ENCODE measurements around the gene DNTTIP2. TPM values are rescaled to one million over a fixed set of nuclear protein-coding genes. Genes with fewer than 3 reads are reported as not detected.

DNTTIP2 gene
- total and polyA plus RNA-seq, 2 experiments from 2014 or later: 34.4 to 43.6 TPM

- Histone ChIP-seq H4K20me1 (ENCODE audit: insufficient read depth, poor library complexity, severe bottlenecking) (peaks cover 2% of the 10 kb centered on the region), H3K4me3 (no peak overlapping the region), H3K9me2 (replicated peaks; ENCODE audit: insufficient read depth) (no peaks in the 10 kb centered on the region), H3K4me2 (no peak overlapping the region), H3K79me2 (peaks cover 30% of the 10 kb centered on the region), H2AFZ (no peak overlapping the region), H3K4me1 (ENCODE audit: insufficient read depth) (peaks cover 4% of the 10 kb centered on the region), H3K9me3 (ENCODE audit: low read depth) (no peaks in the 10 kb centered on the region), H3K36me3 (replicated peaks; ENCODE audit: insufficient read depth, low read depth) (no peaks in the 10 kb centered on the region), H3K27ac (no peak overlapping the region), H3K27me3 (no peaks in the 10 kb centered on the region)
- no peak for DNase-seq (ENCODE audit: low spot score)
- 91% methylated on average over 2 of the region's 2 CpGs for WGBS (ENCODE audit: low lambda C conversion rate, missing lambda C conversion rate)
- TF ChIP-seq EZH2phosphoT487 (IDR thresholded peaks at IDR 0.05; ENCODE audit: low read depth, severe bottlenecking, unreplicated experiment) (no peak), EZH2 (IDR thresholded peaks at IDR 0.05; ENCODE audit: borderline replicate concordance) (no peak)
- TF ChIP-seq, protein P1, sequence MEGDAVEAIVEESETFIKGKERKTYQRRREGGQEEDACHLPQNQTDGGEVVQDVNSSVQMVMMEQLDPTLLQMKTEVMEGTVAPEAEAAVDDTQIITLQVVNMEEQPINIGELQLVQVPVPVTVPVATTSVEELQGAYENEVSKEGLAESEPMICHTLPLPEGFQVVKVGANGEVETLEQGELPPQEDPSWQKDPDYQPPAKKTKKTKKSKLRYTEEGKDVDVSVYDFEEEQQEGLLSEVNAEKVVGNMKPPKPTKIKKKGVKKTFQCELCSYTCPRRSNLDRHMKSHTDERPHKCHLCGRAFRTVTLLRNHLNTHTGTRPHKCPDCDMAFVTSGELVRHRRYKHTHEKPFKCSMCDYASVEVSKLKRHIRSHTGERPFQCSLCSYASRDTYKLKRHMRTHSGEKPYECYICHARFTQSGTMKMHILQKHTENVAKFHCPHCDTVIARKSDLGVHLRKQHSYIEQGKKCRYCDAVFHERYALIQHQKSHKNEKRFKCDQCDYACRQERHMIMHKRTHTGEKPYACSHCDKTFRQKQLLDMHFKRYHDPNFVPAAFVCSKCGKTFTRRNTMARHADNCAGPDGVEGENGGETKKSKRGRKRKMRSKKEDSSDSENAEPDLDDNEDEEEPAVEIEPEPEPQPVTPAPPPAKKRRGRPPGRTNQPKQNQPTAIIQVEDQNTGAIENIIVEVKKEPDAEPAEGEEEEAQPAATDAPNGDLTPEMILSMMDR (IDR thresholded peaks at IDR 0.05; ENCODE audit: poor library complexity): no peak
These were observed 1.7 kb upstream of the DNTTIP2 start for GRCh38 chr1:93880731-93881130.

GRCh38 chr1:93878501-93878888 is 511 bp downstream of the DNTTIP2 start:
- TF ChIP-seq EZH2phosphoT487 (IDR thresholded peaks at IDR 0.05; ENCODE audit: low read depth, severe bottlenecking, unreplicated experiment) (no peak), EZH2 (IDR thresholded peaks at IDR 0.05; ENCODE audit: borderline replicate concordance) (no peak)
- TF ChIP-seq, protein P1 (IDR thresholded peaks at IDR 0.05; ENCODE audit: poor library complexity): no peak
- peak; percentile 73 for DNase-seq (ENCODE audit: low spot score)
- Histone ChIP-seq H3K4me2 (peak overlapping the region; percentile 74), H3K4me3 (peak overlapping the region; percentile 78), H3K27ac (peak overlapping the region; percentile 89), H2AFZ (peak overlapping the region; percentile 47), H4K20me1 (ENCODE audit: insufficient read depth, poor library complexity, severe bottlenecking) (peaks cover 5% of the 10 kb centered on the region), H3K79me2 (peaks cover 30% of the 10 kb centered on the region), H3K9me2 (replicated peaks; ENCODE audit: insufficient read depth) (no peaks in the 10 kb centered on the region), H3K36me3 (replicated peaks; ENCODE audit: insufficient read depth, low read depth) (no peaks in the 10 kb centered on the region), H3K4me1 (ENCODE audit: insufficient read depth) (peaks cover 4% of the 10 kb centered on the region), H3K27me3 (no peaks in the 10 kb centered on the region), H3K9me3 (ENCODE audit: low read depth) (no peaks in the 10 kb centered on the region)
- 1% methylated on average over 20 of the region's 20 CpGs for WGBS (ENCODE audit: low lambda C conversion rate, missing lambda C conversion rate)

DNA sequence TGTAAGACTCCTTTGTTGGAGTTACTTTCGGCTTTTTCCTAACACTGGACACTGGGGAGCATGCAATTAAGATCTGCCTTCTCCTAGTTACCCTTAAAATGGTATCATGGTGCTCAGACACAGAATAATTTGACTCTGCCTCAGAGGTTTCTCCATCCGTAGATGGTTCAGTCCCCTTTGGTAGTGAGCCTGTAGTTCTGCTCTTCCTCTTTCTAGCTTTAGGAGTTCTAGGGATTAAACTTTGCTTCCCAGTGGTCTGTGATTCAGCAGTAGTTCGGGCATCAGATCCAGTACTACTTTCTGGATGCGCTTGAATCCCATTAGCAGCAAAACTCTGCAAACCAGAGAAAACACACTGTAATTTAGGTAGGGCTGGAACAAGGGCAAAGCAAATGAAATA is 1.5 kb downstream of the DNTTIP2 start:
- Histone ChIP-seq H3K4me2 (peak overlapping the region; percentile 74), H3K9me2 (replicated peaks; ENCODE audit: insufficient read depth) (no peaks in the 10 kb centered on the region)

More for the DNA sequence above, 1.5 kb downstream of the DNTTIP2 start:
- no peak for DNase-seq (ENCODE audit: low spot score)
- H3K27me3 ChIP-seq: no peaks in the 10 kb centered on the region
- no peak overlapping the region for H3K4me3 ChIP-seq
- H4K20me1 ChIP-seq (ENCODE audit: insufficient read depth, poor library complexity, severe bottlenecking): peaks cover 5% of the 10 kb centered on the region
- H3K9me3 ChIP-seq (ENCODE audit: low read depth): no peaks in the 10 kb centered on the region
- H3K4me1 ChIP-seq (ENCODE audit: insufficient read depth): peaks cover 4% of the 10 kb centered on the region
- H3K27ac ChIP-seq: no peak overlapping the region
- H3K36me3 ChIP-seq (replicated peaks; ENCODE audit: insufficient read depth, low read depth): no peaks in the 10 kb centered on the region
- peaks cover 30% of the 10 kb centered on the region for H3K79me2 ChIP-seq
- TF ChIP-seq, protein P1 (IDR thresholded peaks at IDR 0.05; ENCODE audit: poor library complexity): no peak
- TF ChIP-seq EZH2phosphoT487 (IDR thresholded peaks at IDR 0.05; ENCODE audit: low read depth, severe bottlenecking, unreplicated experiment) (no peak), EZH2 (IDR thresholded peaks at IDR 0.05; ENCODE audit: borderline replicate concordance) (no peak)
- 96% methylated on average over 4 of the region's 4 CpGs for WGBS (ENCODE audit: low lambda C conversion rate, missing lambda C conversion rate)
- H2AFZ ChIP-seq: no peak overlapping the region

All from hepatocyte (in vitro differentiated cells).